HG02852 (cell line): Measurements from ENCODE around the gene ACSS2.

ENCODE experiments used
- ATAC-seq: cut with Tn5 transposase; IDR thresholded peaks from one replicate; pipeline ENCODE4 v1.9.1; 2021; ENCODE audit warnings: mild to moderate bottlenecking, moderate library complexity; ENCODE audit not compliant: unreplicated experiment

The ACSS2 gene

DNA sequence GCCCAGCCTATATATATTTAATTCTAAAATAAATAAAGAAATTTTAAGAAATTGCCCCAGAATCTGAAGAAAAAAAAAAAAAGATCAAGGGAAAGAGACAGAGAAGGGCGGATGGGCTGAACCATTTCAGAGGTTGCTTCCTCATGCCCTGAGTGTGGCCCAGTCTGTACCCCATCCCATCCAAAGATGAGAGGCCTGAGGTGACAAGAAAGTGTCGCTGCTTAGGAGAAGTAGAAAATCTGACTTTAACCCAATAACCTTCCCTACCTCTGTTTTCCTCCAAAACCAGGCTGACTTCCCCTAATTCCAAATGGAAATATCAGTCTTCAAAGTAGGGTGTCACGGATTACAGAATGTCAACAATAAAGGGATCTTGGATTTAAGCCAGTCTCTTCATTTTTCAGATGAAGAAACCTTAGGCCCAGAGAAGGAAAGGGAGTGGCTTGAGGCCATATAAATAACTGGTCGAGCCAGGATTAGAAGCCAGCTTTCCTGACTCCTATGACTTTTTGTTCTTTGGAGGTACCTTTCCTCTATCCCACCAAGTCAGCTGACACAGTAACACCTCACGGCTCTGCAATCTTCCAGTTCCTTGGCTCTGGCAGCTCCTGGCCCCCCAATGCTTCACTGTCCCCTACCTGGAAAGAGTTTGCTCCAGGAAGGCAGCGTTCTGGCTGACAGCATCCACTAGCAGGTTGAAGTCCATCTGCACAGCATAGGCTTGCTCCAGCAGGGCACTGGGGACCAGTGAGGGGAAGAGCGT is 69.1 kb downstream of the ACSS2 start:
- no peak for ATAC-seq

DNA sequence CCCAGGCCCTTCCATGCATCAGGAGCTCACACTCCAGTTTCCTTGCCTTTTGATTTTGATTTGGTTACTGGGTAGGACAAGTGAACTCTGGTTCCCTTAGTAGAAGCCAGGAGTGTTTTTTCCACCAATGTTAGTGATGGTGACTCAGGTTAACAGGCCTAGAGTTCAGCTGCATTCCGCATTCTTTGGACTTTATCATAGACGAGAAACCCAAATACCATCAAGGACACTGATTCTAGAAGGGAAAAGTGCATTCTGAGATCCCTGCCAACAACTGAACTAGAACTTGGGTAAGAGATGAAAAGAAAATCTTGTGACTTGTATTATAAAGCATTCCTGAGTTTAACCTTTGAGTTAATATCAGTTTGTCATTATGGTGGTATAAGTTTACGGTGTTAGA is 70.2 kb downstream of the ACSS2 start:
- ATAC-seq = no peak

DNA sequence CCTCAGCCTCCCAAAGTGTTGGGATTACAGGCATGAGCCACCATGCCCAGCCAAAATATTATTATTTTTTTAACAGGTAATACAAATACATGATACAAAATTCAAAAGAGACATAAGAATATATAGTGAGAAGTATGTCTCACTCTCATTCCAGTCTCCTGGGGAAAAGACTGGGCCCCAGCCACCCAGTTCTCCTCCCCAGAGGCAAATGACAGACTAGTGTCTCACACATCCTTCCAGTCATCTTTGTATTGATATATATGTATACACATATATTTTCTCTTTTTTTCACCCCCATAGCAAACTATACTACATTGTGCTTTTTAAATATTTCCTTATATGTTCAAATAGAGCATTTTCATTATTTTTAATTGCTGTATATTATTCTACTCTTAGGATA is 70.9 kb downstream of the ACSS2 start:
- ATAC-seq = no peak

DNA sequence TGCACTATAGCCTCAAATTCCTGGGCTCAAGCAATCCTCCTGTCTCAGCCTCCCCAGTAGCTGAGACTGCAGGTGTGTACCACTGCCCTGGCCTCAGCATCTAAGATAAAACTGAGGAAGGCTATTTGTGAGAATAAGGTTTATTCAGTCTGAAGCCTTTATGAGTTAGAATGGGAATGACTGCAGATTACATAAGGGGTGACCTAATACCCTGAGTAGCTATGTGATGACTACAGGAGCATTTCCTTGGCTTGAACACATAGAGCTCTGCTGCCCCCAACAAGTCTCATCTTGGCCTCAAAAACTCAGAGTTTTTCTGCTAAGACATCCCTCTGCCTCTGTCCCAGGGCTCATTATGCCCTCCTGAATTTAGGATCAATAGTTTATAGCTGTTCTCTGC is 71.6 kb downstream of the ACSS2 start:
- ATAC-seq = no peak

DNA sequence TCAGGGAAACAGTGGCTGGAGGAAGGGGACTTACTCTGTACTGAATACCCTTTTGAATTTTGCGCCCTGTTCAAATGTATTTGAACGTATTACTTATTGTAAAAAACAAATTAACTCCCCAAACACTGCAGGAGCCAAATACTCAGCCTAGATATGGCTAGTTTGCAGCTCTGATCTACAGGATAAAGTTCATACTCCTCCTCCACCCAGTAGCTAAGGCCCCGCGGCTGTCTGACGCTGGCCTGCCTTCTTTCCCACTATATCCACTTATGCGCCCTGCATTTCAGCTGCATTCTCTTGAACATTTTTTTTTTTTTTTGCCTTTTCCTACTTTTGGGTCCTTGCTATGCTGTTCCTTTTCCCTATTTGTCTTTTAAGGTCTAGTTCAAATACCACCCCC is 72.7 kb downstream of the ACSS2 start:
- ATAC-seq = no peak

DNA sequence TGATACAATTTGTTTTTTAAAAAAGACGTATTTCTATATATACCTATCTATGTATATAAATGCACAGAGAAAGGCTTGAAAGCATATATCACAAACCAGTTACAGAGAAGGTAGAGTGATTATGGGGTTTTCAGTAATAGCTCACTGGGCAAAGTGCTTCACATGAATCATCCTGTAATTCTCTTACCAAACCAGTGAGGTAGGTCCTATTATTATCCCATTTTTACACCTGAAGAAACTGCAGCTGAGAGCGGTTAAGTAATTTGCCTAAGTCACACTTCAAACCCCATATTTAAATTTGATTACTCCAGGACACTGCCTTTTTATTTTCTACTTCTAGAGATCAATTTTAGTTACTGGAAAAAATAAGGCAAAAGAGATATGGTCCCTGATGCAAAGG is 74.8 kb downstream of the ACSS2 start:
- ATAC-seq = no peak

DNA sequence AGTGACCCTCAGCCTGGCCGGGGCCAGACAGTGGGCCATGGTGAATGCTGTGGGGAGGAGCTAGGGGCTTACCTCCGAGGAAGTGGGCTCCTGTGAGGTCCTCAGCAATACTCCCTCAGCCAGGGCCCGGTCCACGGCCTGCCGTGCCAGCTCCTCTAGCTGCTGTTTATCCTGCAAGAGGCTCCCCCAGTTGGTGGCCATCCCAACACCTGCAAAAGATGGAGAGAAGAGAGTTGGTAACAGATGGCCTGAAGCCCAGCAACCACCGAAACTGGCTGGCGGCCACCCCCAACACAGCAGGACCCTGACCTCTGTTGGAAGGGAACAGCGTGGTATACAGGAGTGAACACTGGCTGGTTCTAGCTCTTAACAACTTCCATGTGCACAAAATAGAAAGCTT is 75.2 kb downstream of the ACSS2 start:
- ATAC-seq = no peak

DNA sequence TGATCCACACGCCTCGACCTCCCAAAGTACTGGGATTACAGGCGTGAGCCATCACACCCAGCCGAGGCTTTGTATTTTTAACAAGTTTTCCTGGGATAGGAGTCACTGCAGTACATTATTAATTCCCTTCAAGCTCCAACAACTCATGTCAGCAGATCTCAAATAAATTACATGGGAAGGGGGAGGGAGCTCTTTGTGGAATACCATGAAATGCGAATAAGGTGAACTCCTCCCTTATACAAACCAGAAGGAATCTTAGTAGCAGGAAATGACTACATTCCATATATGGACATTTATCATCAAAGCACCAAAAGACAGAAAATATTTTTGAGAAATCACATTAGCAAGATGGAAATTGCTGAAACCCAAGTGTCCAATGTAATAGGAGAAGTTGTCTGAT is 76.3 kb downstream of the ACSS2 start:
- no peak for ATAC-seq

DNA sequence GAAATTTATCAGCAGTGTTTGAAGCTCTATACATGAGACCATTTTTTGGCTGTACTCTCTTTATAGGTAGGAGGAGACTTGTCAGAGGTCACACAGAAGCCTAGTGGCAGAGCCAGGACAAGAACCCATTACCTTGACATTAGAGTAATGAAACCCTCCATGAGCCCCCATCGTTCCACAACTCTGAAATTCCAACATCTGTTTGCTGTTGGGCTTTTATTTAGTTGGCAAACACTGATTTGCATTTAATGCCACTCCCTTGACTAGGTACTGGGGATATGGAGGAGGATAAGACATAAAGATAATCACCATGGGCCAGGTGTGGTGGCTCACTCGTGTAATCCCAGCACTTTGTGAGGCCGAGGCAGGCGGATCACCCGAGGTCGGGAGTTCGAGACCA is 77.5 kb downstream of the ACSS2 start:
- no peak for ATAC-seq

DNA sequence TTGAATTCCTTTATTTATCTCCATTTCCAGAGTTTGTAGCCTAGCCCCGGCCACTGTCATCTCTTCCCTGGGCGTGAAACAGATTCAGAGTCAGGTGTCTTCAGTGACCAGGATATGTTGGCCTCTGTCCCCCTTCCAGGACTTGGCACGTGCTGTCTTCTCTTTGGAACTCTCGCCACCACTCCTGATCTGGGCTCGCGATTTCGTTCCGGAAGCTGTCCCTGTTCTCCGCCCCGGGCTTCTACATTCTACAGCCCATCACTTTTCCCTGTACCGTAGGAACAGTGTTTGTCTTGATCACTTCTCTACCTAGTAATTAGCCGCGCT is 78.5 kb downstream of the ACSS2 start:
- no peak for ATAC-seq

DNA sequence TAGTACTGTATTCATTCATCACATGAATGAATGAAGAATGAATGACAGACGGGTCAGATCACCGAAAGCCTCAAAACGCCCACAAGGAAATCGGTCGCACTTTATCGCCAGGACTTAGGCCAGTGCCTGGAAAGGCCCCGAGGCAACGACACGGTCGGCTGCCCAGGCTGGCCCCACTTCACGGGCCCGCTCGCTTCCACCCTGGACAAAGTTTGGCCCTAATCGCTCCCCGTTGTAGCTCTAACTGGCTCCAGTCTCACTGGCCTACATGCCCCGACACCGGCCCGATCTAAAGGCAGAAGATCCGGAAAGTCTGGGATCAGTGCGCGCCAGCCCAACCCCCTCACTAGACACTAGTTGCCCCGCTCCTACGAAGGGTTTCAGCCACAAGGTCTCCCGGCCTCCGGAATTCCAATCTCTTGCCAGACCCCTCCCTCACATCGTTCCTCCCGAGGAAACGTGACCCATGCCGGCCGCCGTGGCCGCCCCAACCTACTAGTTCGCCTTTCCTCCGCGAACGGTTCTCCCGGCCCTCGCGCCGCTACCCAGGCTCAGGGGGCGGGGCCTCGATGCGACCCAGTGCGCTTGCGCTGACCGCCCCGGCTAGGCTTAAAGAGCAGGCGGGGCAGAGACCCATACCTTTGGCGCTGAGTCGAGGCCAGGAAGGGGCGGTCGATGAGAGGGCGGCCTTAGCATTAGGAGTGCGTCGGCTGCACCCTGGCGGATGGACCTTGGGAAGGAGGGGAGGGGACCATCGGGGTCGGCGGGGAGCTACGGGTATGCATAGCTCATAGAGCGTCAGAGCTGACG is 79.0 kb downstream of the ACSS2 start, which contains the start of the genes GSS and MYH7B:
TSS of gene GSS (minus strand) at position 576 of the 810 bp plus-strand sequence. CDS start 3,954 bp downstream, outside the sequence.
TSS of gene MYH7B (plus strand) at position 638 of the 810 bp plus-strand sequence. CDS start 22,138 bp downstream, outside the sequence.
- ATAC-seq = peak; percentile 84

DNA sequence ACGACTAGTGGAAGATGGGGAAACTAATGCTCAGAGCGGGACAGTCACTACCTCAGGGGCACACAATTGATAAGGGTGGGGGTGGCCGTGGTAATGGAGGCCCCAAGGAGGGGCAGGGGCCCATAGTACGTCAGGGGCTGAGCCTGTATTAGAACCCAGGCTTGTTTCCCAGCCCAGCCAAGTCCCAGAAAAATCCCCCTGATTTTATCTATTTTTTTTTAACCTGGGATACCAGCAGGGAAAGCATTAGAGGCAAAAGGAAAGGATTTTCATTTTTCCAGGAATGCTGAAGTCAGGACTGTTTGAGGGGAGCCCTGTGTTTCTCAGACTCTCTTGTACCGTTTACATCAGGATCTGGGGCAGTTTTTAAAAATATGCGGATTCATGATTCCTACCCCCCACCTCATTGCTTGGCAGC is 79.6 kb downstream of the ACSS2 start:
- ATAC-seq = no peak

DNA sequence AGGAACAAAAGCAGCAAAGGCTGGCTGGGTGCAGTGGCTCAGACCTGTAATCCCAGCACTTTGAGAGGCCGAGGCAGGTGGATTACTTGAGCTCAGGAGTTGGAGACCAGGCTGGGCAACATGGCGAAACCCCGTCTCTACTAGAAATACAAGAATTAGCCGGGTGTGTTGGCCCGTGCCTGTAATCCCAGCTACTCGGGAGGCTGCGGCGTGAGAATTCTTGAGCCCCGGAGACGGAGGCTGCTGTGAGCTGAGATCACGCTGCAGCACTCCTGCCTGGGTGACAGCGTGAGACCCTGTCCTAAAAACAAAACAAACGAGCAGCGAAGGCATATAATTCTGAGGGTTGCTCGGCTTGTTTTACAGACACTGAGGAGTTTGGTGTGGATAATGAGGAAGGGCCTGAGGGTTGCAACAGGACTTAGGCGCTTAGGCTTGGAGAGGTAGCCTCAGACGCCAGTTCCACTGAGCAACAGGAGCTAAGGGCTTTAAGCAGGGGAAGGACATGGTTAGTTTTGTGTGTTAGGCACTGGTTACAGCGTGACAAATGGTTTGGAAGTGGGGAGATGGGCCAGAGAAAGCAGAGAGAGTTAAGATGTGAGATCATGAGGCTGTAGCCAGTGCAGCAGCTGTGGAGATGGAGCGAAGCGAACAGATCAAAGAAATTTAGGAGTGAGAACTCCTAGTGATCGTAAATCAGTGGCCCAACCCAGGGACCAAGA is 80.5 kb downstream of the ACSS2 start:
- ATAC-seq = no peak

DNA sequence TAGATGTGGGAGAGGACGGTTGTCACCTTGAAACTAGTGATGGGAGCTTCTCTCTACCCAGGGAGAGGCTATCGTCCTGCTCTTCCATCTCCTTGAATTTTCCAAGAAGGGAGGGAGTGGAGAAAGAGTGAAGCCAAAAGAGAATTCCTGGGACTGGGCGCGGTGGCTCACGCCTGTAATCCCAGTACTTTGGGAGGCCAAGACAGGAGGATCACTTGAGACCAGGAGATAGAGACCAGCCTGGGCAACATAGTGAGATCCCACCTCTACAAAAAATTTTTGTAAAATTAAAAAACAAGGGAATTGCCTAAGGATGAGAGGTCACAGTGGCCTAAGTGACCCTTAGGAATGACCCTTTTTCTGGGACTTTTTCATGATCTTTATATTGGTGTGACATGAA is 88.1 kb downstream of the ACSS2 start:
- no peak for ATAC-seq

DNA sequence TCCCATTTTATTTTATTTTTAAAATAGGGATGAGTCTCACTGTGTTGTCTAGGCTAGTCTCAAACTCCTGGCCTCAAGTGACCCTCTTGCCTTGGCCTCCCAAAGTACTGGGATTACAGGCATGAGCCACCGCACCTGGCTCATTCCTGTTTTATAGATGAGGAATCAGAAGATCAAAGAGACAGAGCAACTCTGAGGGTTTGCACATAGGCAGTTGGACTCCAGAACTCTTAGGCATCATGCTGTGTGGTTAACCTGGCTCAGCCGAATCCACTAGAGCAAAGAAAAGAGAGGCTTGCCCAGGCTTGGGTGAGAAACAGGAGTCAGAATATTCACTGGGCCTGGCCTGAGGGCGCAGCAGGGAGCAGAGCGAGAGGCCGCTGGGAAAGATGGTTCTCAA is 88.6 kb downstream of the ACSS2 start:
- no peak for ATAC-seq

DNA sequence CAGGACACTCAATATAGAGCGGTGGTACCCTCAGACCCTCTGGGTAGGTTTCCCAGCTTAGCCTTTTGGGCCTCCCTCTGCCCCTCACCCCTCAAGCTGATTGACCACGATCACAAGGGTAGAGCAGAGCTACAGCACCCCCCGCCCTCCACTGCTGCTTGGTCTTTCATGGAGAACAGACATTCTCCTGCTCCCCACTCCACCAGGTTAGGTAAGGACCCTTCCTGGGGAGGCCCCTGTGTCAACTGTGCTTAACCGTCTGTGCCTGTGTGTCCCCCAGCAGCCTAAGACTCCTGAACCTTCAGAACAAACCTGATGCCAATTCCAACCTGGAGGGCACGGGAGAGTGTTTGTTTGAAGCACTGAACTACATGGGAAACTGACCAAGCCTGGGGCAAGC is 91.0 kb downstream of the ACSS2 start:
- ATAC-seq = no peak

DNA sequence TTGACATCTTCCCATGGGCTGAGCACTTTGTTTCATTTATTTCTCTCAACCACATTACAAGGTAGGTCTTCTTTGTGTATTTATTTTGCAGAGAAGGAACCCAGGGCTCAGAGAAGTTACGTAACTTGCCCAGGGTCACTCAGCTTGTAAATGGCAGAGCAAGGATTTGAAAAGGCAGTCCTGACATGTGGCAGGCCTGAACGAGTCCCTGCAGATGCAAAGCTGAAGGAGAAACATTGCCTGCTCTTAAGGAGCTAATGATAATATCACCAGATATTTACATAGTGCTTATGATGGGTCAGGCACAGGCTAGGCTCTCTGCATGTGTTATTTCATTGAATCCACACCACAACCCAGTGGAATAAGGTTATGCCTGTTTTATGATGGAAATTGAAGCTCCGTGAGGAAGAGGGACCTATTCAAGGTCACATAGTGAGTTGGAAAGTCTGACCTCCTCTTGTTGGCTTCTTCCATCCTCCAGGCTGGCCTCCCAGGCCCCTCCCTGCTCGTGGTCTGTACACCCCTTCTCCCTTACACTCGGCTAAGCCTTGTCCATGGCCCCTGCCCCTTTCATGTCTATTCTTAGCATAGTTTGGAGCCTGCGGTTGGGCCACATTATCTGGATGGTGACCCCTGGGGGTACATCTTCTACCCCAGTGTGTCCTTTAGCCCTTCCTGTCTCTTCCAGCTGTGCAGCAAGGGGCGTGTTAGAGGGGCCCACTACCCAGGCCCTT is 91.8 kb downstream of the ACSS2 start:
- ATAC-seq = no peak

DNA sequence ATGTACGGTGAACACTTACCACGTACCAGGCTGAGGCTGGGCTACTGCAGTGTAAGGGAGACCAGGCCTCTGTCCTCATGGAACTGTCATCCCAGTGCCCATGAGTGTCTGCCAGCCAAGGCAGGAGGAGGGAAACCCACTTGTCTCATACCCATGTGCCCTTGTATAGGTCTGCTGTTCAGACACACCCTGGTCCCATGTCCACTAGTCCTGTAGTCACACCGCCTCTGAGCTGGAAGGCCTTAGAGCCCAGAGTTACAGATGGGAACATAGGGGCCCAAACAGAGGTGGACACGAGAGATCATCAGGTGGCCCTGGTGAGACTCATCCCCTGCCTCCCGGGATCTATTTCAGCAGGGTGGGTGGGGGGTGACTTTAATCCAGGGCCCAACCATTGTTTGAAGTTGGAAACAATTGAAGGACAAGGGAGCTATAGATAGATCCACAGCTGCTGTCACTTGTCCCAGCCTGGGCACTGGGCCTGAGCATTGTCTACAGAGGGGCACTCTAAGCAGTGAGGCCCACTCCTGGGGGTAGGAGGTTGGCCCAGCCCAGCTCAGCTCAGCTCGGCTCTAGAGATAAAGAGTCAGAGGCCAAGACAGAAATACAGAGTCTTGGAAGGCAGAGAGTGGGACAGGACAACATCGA is 93.9 kb downstream of the ACSS2 start:
- ATAC-seq = no peak

DNA sequence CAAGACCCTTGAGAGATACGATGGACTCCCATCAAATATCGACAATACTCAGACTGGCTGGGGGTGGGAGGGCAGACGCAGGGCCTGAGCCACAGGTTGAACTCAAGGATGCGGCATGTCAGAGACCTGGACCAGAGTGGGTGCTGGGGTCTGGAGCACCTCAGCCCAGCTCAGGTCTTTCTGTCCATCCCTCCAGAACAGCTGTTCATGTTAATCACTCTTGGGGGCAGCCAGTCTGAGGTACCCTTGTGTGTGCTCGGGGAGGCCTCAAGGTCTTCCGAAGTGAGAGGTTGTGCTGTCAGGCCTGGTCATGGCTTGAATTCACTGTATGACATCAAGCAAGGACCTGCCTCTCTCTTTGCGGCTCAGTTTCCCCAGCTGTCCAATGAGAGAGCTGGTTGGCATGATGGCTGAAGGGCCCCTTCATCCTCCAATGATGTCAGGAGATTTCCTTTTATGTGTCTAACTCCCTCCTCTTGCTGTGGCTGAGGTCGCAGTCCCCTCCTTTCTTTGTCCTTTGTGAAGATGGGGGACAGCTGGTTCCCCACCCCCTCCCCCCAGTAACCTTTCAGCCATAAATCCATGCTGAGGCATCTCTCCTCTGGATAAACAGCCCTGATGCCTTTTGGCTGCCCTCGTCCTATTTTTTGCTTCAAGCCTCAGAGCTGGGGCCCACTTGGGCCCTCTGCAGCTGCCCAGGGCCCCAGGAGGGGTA is 94.6 kb downstream of the ACSS2 start:
- no peak for ATAC-seq
